Frontal cortex (tissue), 4 donors: Measurements from ENCODE around the gene UBL4B. TPM values are rescaled to one million over a fixed set of nuclear protein-coding genes. Genes with fewer than 3 reads are reported as not detected.

ENCODE experiments used
- DNase-seq, 2 donors: peaks; one replicate each; pipeline ENCODE4 v3.0.0; 2012; ENCODE audit warnings: low spot score in 2 of 2
- FAIRE-seq: peaks from 2 replicates; lab custom pipeline; 2012; peaks lifted over from hg19 to GRCh38; lab: Jason Lieb, UNC
- total RNA-seq: library from RNA; depleted of rRNA; stranded (reverse); fragments of >200 nt; gene quantifications from one replicate; pipeline ENCODE4 v1.2.3, GENCODE V29; 2014
- donor health status: control.
- donor health status: control.
- donor health status: control.

UBL4B gene
- total RNA-seq, 1 donor from 2014 or later = 0.41 TPM

DNA sequence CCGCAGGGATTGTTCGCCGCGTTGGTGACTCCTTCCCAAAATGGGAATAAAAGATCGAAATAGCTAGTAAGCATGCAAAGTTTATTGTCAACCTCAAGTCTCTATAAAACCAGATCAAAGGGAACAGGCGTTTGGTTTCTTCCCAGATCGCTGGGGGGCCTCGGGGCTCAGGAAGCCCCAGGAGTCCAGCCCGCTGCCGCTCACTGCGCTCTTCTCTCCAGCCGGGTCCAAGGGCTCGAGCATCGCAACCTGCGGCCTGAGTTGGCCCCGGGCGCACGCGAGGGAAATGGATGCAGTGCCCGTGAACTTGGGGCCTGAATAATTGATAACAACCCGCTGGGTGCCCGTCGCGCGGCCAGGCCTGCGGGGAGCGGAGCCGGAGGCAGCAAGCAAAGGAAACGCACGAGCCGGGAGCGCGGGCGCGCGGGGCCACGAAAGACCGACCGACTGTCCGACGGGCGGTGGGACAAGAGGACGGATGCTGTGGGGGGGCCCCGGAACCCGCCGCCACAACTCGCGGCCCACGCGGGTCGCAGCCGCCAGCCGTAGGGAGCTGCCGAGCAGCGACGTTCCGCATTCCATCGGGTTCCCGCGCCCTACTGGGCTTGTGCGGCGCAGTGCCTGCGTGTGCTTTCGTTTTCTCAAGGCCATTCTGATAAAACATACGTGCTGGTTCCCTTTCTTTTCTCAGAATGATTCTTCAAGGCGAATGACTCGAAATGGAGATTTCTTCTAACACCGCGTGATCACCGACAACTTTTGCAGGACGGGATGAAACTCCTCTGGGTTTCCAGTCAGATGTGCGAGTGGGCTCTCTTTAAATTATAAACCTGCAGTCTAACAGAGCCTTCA is 27.8 kb upstream of the UBL4B start:
- FAIRE-seq (no peak), DNase-seq (no peak)

DNA sequence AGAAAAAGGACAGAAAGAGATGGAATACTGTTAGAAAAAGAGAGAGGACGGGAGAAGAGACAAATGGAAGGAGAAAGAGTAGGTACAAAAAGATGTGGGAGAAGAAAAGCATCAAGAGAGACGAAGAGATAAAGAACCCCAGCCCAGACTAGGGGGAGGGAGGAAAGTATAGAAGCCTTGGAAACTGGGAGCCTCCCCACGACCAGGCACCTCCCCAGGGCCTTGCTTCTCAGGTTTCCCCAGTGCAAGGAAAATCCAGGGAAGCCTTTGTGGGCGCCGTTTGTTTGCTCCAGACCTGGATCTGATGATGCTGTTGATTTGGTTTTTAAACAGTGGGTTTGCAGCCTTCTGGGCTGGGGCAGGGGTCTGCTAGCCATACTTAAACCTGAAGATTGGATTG is 26.6 kb upstream of the UBL4B start:
- FAIRE-seq (no peak), DNase-seq (no peak)

DNA sequence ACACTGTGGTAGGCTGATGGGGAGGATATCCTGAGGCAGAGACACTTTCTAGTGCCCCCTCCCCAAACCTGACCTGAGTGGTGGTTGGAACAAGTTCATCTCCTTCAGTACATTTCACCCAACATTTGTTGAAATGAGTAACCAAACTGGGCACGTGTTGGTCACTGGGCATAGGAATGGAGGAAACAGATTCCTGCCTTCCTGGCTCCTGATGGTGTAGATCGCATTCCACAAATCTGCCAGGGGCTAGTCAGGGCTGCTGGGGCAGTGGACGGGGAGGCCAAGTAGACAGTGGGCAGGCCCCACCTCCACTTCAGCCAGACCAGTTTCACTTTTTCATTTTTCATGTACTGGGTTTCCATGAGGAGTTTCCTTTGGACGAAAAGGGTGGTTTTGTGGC is 25.3 kb upstream of the UBL4B start:
- FAIRE-seq = no peak
- no peak for DNase-seq

DNA sequence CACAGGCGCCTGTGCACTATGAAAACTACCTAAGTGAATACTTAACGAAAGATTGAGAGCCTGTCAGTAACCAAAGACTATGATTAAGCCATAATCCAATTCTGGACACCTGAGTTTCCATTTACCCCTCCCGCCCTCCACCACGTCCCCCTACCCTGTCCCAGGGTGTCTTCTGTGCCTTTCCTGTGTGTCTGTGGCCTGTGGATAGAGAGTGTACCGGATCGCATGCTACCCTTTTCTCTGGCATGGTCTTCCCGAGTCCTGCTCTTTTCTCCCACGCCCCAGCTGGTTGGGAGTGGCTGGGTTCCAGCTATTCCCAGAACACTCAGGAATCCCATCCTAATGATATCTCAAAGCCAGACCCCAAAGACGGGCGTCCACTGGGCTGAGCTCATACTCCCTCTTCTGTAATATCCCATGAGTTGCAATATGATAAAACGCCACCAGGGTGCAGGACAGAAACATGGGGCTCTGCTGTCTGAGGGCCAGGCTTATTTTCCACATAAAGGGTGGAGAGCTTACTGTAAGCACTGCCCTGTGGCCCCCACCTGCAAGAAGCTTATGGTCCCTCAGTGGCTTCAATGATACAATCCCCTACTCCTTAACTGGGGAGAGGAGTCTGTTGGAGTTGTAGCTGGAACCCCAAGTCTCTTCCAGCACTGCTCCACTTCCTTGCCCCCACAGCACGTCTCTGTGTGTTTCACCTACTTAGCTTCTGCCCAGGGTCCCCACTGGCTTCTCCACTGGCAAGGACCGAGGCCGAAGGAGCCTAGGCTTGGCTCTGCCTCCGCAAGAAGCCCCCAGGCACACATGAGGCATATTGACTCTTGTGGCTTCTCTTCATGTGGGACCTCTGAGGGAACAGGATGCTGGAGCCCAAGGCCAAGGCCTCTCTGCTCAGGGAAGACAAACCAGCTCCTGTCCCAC is 24.2 kb upstream of the UBL4B start:
- no peak for FAIRE-seq

DNA sequence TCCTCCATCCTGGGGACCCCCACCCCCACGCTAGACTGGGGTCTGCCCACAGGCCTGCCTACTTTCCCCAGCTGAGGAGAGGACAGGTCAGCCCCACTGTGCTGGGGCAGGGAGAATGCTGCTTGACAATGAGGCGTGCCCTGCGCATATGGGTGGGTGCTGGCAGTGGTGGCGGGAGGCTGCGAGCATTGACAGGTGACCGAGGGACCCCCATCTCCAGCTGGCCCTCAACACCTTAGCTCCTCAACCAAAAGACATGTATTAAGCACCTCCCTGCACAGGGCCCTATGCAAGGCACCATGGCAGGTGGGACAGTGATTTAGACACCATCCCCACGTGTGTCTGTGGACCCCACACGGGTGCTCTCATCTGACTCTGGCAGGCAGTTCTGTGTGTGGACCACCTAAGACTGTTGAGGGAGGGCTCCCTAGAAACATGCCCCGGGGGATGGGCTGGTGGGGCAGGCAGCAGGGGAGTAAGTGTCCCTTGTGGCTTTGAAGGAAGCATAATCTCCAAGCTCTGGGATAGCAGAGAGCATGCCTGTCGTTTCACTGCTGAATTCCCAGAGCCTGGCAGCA is 23.4 kb upstream of the UBL4B start:
- FAIRE-seq (no peak), DNase-seq (no peak)

More for the DNA sequence above, 24.2 kb upstream of the UBL4B start:
- DNase-seq = peak in 1 of 2 donors; percentile 74

DNA sequence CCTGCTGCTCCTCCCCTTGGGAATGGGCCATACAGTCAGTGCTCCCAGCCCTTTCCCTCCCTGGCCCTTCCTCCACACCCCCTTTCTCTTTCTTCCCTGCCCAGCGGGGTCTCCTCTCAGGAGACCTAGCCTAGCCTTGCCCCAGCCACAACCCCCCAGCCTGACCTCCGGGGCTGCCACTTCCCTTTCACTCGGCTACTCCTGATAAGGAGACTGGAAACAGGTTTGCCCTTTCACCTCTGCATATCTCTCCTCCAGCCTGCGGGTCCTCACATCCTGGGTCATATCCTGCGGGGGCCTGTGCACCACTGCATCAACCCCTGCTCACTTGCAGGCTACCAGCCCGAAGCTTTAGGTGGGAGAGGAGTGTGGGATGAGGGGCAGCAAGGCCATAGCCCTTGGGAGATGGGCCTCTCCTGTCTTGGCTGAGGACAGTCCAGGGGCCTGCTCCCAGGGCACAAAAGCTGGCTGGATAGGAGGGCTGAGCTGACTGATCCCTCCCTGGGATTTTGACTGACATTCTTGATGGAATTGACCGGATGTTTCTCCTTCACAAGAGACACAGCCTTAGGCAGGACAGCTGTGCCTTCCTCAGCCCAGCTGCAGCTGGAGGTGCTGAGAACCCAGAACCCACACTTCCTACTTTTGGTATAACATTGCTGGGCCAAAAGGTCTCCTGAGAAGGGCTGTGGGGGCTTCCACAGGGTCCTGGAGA is 22.5 kb upstream of the UBL4B start:
- FAIRE-seq = no peak
- DNase-seq = no peak

DNA sequence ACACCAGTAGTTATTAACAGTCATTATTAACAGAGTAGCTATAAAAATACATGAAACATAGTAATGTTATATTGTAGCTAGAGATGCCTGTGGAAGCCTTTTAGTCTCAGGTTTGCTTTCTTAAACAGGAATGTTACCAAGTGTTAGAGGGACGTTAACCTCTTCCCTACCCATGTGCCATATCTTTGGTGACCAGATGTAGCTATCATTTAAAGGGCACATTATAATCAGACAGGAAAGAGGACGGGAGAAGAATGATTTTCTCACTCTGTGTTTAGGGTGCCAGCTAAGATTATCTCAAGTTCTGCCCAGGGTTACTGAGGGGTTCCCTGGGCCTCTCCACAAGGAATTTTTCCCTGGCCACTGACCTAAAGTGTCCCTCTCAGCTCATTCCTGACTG is 20.9 kb upstream of the UBL4B start:
- DNase-seq = no peak
- no peak for FAIRE-seq

DNA sequence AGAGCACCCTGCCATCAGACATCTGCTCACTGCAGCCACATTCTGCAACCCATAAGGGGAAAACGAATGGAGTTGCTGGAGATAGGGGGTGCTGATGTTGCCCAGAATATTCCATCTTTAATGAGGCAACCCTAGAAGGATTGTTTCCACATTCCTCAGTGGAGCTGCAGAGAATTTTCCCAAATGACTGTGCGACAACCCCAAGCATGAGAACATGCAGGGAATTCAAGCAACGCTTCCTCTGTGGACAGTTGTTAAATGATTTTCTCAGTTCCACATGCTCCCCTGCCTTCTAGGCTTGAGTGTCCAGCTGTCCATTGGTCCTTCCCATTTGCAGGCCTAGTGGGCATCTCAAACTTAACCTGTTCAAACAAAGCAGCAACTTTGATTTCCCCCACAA is 20.5 kb upstream of the UBL4B start:
- FAIRE-seq (no peak), DNase-seq (no peak)

DNA sequence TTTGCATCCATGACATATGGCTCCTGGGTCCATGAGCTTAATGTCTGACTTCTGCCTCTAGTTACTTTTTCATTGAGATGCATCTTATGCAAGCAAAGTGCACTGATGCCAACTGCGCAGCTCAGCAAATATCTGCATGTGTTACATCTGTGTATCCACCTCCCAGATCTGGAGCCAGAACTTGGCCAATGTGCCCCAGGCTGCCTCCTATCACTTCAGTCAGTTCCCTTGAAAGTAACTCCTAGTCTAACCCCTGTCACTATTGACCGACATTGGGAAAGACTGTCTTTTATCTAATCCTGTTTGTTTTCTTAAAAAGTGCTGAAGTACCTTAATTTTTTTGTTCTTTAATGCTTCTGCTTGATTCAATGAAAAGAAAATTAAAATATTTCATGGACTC is 19.3 kb upstream of the UBL4B start:
- FAIRE-seq = no peak
- no peak for DNase-seq

DNA sequence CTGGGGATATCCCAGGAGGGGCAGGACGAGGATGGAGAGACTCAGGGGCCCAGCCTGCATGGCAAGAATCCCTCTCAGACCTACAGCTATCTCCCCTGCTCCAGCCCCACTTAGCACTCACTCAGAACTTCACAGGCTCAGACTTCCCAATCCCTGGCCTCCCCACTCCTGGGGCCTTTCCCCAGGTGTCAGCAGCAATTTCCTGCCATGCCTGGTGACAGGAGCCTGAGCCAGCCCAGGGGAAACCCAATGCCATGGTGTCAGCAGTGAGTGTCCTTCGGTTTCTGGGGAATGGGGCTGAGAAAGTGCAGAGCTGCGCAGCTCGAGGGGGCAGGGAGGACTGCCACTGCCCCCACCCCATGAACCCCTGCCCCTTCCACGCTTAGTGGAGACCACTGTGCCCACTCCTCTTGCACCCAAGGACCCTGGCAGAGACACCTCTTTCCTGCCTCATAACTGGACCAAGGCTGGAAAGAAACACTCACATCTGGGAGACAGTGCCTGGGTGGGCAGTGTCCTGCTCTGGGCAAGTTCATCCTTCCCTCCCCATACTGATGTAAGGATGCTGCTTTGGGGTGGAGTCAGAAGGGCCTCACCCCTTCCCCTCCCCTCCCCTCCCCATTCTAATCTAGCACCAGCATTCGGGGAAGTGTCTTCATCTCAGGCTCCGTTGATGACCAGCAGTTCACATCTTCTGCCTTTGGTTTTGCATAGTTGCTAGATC is 17.1 kb upstream of the UBL4B start:
- DNase-seq (no peak), FAIRE-seq (no peak)

DNA sequence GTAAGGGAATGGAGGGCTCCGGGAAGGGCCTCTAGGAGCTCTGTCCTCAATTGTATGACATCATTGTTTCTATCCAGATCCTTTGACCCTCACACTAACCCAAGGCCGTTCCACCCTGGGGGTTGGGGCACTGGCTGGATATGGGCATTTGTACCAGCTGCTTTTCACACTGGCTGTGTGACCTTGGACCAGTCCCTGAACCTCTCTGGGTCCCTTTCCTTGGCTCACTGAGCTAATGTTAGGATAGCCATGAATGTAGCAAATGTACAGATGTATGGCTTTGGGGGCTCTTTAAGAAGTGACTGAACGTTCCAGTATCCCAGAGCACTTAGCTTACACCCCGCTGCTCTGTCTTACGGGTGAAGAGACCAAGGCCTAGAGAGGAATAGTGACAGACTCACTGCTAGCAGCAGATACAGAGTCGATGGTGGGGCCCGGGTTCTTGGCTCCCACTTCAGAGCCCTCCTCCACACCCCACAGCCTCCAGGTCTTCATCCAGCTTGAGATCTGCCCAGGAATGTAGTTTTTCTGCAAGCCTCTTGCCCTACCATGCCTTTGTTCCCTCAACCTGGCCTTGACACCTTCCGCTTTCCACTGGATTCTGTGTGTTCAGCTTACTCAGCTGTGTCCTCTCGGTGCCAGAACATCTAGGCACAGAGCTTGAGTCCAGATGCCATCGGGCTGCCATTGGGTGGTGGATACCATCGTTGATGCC is 14.6 kb upstream of the UBL4B start:
- FAIRE-seq (no peak), DNase-seq (no peak)

DNA sequence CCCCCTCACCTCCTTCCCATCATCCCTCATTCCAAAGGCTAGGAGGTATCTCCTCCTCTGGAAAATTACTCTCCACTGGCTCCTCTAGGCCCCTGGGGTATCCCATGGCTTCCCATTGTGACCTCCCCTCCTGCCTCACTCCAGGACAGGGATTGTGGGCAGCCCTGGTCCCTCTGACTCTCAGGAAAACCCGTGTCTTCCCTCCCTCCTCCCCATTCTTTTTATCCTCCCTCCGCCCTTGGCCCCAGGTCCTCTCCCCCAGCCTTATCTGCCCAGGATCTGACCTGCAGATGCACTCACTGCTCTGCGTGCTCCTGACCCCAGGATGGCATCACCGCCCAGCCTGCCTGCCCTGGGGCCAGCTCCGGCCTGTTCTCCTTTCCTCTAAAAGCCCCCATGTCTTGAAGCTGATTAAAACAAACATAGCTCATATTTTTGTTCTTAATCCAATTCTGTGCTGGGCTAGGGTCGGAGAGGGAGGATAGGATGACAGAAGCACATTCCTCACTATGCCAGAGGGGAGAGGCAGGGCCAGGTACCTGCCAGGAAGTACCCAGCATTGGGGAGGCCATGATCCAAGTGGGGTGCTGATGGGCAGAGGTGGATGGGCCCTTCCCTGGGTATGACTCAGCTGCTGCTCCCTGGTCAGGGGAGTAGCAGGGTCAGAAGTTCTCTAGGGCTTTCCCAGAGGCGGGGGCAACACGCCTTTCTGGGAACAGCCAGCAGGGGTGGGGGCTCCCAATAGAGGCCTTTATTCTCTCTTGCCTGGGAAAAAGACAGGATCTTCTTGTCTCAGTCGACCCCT is 13.8 kb upstream of the UBL4B start:
- DNase-seq = no peak
- FAIRE-seq = no peak

DNA sequence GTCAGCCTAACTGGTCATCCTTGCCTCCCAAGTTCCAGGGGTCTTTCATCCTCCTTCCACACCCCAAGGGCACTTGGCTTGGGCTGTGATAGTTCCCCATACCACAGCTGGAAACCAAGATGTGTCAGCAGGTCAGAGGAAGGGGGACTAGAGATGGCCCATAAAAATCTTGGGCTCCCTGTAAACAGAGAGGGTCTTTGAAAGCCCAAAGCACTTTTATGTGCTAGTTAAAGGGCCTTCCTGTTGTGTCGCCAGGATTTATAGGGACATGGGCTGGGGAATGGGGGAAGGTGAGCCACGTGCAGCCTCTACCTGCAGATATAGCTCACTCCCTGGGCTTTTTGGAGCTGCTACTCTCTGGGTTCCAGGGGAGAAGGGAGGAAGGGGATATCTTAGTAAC is 11.9 kb upstream of the UBL4B start:
- FAIRE-seq = no peak

DNA sequence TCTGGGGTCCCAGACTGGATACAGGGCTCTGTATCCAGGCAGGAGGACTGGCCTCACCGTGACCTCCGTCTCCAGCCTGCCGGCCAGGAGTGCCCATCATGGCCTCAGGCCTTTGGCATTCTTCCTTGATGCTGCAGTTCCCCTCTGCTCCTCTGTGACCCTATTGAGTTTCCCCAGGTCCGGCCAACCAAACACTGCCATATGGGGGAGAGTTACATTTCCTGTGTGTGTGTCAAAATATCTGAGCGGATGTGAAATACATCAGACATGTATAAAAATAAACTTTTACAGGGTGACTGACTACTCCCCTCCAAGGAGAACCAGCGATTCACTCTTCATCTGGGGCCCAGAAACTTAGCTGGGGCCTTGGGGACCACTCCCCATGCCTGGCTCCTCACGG is 10.2 kb upstream of the UBL4B start:
- FAIRE-seq (no peak), DNase-seq (no peak)

More for the DNA sequence above, 11.9 kb upstream of the UBL4B start:
- no peak for DNase-seq

DNA sequence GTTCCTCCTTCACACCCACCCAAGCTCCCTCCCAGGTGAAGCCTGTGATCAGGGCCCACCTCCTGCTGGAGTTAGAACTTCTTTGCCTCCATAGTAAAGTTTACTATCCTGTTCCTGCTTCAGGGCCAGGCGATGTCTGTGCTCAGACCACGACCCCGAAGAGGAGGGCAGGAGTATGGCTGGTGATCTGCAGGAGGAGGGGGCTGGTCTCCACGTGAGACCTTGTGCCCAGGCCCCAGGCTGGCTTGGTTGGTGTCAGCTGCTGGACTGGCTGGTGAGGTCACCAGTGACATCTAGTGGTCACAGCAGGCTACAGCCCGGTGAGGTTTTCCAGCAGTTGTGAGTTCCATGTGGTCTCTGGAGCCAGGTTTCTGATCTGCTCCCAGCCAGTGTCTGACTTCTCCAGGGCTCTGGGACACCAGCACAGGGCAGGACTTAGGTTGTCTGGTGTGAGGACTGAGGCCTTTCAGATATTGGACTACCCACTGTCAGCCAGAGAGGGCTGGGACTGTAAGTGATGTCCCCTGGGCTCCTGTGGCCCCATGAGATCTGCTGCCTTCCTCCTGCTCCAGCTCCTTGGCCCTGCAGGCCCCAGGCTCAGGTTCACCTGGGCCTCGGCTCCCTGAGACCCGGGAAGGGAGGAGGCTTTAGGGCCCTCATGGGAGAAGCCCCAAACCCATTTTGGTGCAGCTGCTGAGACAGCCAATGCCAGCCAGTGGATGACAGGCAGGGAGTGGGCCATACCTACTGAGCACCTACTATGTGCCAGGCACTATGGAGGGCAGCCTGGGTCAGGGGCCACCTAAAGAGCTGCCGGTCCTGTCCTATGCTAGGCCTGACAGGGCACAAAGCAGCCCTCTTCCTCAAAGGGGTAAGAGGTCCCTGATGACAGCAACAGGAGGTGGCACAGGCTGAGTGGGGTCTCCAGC is 6.0 kb upstream of the UBL4B start:
- DNase-seq (peak; percentile 57 to 87), FAIRE-seq (no peak)

DNA sequence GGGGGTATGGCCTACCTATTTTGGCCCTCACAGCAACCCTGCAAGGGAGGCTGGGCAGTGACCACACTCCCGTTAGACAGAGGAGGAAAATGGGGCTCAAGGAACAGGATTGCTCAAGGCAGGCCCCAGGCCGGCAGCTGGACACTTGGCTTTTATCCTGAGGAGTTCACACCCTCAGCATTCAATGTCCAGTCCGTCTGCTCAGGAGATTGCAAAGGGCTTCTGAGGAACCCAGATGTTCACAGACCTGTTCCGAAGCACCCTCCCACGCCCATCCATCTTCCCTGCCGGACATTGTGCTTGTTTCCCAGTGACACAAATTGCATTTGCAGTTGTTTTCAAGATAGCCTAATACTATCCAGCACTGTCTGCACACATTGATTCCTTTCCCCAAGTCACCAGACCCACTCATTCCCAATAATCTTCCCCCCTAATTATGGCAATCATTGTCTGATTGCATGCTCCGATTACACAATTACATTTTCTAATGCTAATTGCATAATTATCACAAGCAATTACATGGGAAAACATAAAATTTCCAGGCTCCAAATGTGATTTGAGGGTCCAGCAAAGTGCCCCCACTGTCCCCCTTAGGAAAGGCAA is 4.3 kb upstream of the UBL4B start:
- DNase-seq (no peak), FAIRE-seq (no peak)
